ENCODE results near the gene HCN4.

The HCN4 gene

DNA sequence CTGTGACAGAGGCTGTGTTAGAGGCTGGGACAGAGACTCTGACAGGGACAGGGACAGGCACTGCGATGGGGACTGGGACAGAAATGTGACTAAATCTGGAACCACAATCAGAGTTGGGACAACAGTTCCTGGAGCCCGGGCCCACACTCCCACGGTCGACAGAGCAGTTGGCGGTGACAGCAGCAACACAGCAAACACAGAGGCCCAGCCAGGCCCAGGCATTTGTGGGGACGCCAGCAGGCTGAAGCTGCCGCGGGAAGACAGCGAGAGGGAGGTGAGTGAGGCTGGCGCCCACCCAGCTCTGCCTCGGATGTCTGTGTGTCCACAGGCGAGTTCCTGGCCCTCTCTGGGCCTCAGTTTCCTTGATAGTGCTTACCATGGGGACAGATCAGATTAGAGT lies 9.3 kb upstream of the HCN4 start:
- DNase-seq = no peak

GRCh38 chr15:73375755-73376305 lies 7.1 kb upstream of the HCN4 start:
- DNase-seq = peak; percentile 52

GRCh38 chr15:73375012-73375411 lies 6.3 kb upstream of the HCN4 start:
- DNase-seq = no peak

DNA sequence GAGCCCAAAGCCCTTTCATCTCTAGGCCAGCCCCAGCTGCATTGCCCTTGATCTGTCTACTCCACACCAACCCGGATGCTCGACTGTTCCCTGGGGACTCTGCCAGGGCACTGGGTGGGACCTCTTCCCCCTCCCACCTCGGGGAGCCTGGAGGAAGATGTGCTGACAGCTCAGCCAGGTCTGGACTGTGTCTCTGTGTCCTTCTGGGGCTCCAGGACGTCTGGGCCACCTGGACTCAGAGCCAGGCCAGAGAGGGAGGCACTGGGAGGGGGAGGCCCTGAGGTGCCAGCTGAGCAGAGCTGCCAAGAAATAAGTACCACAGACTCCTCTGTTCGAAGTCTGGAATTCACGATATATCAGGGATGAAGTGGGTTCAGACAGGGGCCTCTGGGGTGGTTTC lies 5.8 kb upstream of the HCN4 start:
- DNase-seq = no peak

- DNase-seq = no peak
Measured at GRCh38 chr15:73373221-73373620, 4.5 kb upstream of the HCN4 start.

GRCh38 chr15:73371812-73372211 lies 3.1 kb upstream of the HCN4 start:
- no peak for DNase-seq

DNA sequence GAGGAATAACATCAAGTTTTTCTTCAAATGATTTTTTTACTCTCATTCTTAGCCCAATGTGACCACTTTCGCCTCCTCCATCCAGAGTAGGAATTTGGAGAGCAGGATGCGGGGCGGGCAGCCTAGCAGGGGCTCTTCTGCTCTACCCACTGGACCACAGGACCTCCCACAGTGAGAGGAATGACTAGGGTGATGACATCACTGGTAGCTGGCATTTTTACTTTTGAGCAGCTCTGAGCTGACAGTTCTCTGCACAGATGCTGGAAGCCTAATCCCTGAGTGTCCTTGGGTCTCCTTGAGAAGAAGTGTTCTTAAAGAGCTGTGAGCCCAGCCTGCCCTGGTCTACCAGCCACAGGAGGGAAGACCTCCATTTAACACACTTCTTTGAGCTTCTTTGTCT lies 1.4 kb upstream of the HCN4 start:
- no peak for DNase-seq

- no peak for DNase-seq
Measured at GRCh38 chr15:73369154-73369694, 466 bp upstream of the HCN4 start.

DNA sequence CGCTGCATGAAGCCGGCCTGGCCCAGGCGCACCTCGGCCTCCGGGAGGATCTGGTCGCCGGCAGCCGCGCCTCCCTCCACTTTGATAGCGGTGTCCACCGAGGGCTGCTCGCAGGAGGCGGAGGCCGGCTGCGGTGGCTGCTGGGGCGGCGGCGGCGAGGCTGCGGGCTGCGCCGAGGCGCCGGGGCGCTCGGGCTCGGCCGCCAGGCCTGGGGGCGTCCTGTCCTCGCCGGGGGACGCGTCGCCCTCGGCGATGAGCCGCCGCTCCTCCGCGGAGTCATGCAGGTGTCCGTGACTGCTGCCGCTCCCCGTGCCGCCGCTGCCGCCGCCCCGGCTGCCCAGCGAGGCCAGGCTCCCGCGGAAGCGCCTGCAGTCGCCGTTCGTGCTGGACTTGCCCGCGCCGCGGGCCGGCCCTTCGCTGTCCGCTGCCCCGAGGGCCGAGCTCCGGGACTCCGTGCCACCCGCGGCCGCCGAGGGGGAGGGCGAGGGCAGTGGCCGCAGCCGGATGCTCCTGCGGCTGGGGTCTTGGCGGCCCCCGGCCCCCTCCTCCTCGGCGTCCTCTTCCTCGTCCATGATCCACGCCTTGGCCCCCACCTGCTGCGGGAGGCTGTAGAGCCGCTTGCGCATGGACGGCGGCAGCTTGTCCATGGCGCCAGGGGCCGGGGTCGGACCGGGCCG lies 996 bp downstream of the HCN4 start:
- no peak for DNase-seq

DNA sequence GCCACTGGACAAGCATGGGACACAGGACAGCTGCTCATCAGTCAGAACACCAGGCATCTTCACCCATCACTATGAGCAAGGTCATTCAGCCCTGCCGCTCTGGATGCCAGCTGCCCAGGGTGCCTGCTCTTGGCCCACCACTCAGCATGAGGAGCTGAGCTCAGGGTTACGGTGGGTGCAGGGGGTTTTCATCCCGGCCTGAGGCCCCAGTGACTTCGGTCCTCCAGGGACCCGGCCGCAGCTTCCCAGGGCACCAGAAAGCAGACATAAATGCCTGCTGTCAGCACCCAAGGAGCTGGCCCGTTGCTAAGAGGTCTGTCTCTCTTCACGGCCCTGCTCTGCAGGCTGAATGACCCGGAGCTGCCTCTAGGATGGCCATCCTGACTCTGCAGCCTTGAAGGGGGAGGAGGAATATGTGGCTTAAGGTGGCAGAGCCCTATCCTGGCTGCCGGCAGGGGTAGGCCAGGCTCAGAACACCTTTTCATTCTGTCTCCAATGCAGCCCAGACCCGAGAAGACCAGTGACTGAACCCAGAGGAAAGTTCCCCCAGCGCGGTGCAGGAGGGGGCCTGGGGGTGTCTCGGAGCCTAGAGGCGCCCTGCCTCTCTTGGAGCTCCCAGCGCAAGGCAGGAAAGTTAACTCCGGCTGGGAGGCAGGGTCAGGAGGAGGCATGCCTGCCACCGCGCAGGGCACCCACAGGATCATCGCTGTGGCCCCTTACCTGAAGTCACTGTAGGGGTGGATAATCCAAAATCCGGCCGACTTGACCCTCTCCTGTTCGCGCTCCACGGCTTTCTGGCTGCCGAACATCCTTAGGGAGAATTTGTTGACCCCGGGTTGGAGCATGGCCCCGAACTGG lies 1.8 kb downstream of the HCN4 start:
- DNase-seq = no peak

DNA sequence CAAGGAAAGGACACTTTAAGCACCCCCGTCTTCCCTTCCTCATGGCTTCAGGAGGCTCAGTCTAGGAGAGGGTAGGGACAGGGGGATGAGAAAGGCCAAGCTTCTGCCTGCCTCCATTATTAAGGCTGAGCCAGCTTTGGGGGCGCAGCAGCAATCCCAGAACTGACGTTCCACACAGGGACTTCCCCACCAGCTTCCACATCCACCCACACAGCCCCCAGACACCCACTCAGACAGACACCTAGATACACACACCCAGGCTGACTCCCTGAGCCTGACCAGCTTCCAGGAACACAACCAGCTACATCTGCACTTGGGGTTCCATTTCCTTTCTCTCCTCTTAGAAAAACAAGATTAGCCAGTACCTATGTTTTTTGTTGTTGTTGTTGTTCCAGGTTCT lies 4.7 kb downstream of the HCN4 start:
- DNase-seq = no peak

- no peak for DNase-seq
Measured at GRCh38 chr15:73362900-73363299, 5.9 kb downstream of the HCN4 start.

GRCh38 chr15:73361337-73361736 lies 7.4 kb downstream of the HCN4 start:
- DNase-seq = no peak

- DNase-seq = no peak
Measured at GRCh38 chr15:73359651-73360050, 9.1 kb downstream of the HCN4 start.

- peak; percentile 63 for DNase-seq
Measured at GRCh38 chr15:73357999-73358665, 10.6 kb downstream of the HCN4 start.

DNA sequence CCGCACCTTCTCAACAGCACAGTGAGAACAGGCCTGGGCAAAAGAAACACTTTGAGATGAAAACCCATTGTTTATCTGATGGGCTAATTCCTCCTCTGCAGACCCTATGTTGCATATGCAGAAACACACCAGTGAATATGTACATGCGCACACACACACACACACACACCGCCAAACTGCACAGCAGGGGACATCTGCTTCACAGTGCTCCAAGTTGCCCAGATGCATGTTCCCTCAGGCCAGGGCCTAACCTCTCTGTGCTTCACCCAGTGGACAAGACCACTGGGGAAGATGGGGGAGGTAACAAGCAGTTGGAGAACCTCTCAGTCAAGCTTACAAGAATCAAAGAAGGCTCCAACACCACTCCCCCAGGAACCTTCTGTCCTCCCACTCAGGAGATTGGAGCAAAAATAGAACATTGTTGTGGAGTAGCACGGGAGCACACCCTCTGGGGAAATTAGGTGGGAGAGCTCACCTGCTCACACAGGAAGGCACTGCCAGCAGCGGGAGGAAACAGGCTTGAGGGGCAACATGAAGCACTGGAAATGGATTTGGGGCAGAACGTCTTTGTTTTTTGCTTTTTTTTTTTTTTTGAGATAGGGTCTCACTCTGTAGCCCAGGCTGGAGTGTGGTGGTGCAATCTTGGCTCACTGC lies 13.0 kb downstream of the HCN4 start:
- no peak for DNase-seq

GRCh38 chr15:73354241-73354640 lies 14.5 kb downstream of the HCN4 start:
- no peak for DNase-seq

GRCh38 chr15:73353734-73354133 lies 15.0 kb downstream of the HCN4 start:
- no peak for DNase-seq

DNA sequence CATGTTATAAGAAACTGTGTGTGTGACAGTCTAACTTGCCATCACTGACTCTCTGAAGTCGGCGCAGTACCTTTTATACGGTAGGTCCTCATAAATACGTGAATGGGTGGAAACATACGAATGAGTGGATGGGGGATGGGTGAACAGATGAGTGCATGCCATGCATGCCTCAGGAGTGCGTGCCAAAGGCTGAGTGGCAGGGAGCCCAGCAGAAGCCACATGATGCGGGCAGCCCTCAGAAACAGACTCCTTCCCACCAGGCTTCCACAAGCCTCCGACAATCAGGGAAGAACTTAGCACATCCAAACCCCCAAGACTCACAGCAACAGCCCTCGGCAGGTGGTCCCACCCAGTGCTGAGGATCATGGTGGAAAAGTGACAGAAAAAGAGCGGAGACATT lies 16.7 kb downstream of the HCN4 start:
- DNase-seq = no peak

- DNase-seq = no peak
Measured at GRCh38 chr15:73349191-73349590, 19.6 kb downstream of the HCN4 start.

DNA sequence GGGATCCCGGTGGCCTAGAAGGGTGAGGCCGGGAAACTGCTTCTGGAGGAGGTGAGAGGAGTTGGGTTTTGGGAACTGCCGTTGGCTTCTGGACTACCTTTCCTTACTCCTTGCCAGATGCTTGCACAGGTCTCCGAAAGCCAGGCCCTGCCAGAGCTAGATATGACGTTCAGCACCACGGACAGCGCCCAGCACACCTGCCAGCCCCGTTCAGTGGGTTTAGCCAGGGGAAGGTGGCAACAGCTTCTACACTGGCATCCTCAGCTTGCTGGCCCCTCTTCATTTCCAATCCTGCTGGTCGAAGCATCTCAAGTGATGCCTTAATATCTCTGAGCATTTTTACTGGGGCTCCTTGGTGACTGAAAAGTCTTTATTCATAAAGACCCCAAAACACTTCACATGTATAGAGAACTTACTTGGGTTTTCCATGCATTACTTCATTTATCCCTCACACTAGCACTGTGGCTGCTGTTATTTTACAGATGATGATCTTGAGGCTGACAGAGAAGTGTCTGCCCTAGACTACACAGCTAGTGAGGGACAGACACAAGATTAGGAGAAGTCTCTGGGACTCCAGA lies 21.9 kb downstream of the HCN4 start:
- DNase-seq = no peak

DNA sequence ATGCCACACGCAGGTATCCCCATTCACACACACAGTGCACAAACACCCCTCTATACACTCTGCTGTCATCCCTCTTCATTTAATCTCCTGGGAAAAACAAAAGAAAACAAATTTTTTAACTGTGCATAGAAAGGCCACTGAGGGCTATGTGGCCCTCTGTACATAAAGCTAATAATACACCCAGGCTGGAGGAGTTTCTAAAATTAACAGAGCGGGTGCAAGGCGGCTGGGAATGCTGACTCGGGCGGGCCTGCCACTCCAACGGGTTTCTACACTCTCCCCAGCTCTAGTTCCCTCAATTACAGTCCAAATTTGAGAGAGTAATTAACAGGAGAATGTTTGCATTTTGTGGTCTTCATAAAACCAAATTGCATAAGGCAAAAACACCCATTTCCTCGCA lies 23.1 kb downstream of the HCN4 start:
- DNase-seq = peak; percentile 95
